Heart right ventricle (tissue), 16 donors: ENCODE results near the gene KCNMB2. TPM values are rescaled to one million over a fixed set of nuclear protein-coding genes. Genes with fewer than 3 reads are reported as not detected.

Experiments
- ATAC-seq, 8 donors: fragments of 200-7000 bp; cut with Tn5 transposase; one replicate each; pipeline ENCODE4 v1.9.1; 2020; ENCODE audit warnings: mild to moderate bottlenecking in 8 of 8, moderate library complexity in 8 of 8, moderate number of reproducible peaks in 1 of 8
- DNase-seq, 2 donors: peaks; one replicate each; pipeline ENCODE4 v3.0.0-alpha.2; 2020
- H3K27ac ChIP-seq, 10 donors: fragments of 200-600 bp; sonication (generic) in 2 of 10; one replicate each; pipeline versions ENCODE4 v1.5.0 to v1.8.0; 2020 to 2022; ENCODE audit warnings: mild to moderate bottlenecking in 3 of 10
- H3K27me3 ChIP-seq, 7 donors: fragments of 200-600 bp; one replicate each; pipeline ENCODE4 v1.8.0; 2021 to 2022; ENCODE audit warnings: mild to moderate bottlenecking in 2 of 7
- H3K36me3 ChIP-seq, 9 donors: fragments of 200-600 bp; sonication (generic) in 1 of 9; one replicate each; pipeline versions ENCODE4 v1.5.0 to v1.8.0; 2020 to 2022; ENCODE audit warnings: mild to moderate bottlenecking in 2 of 9
- H3K4me1 ChIP-seq, 9 donors: fragments of 200-600 bp; sonication (generic) in 1 of 9; one replicate each; pipeline versions ENCODE4 v1.5.0 to v1.8.0; 2020 to 2022; ENCODE audit warnings: mild to moderate bottlenecking in 4 of 9
- H3K4me3 ChIP-seq, 10 donors: fragments of 200-600 bp; sonication (generic) in 2 of 10; one replicate each; pipeline versions ENCODE4 v1.5.0 to v1.8.0; 2020 to 2022; ENCODE audit warnings: mild to moderate bottlenecking in 7 of 10, moderate library complexity in 2 of 10
- H3K9me3 ChIP-seq, 11 donors: fragments of 200-600 bp in 10 of 11; sonication (generic) in 2 of 11; one replicate each; pipeline versions ENCODE4 v1.5.0 to v1.8.0; 2013 to 2022; ENCODE audit warnings: mild to moderate bottlenecking in 2 of 11, control low read depth in 1 of 11, moderate library complexity in 1 of 11
- CTCF ChIP-seq, 9 donors: fragments of 200-600 bp; sonication (generic) in 2 of 9; IDR thresholded peaks; one replicate each; pipeline versions ENCODE4 v1.5.0 to v1.8.0; 2021 to 2022; ENCODE audit warnings: antibody characterized with exemption in 9 of 9, mild to moderate bottlenecking in 5 of 9, moderate library complexity in 1 of 9
- WGBS, 2 donors: extraction: QIAGEN DNeasy Blood & Tissue Kit; methylation state at CpG; one replicate each; pipeline ENCODE4 v1.1.7; 2013; ENCODE audit warnings: inconsistent platforms in 1 of 2; 5-methylcytosine and 5-hydroxymethylcytosine counted together
- intact Hi-C, 10 donors: fragments of 100-400 bp; cut with DNase I; formaldehyde crosslinking; loops; one replicate each; pipeline versions ENCODE4 v1.11.1 to v1.14.2; 2022
- polyA plus RNA-seq, 2 donors: library from polyadenylated mRNA; stranded (reverse); fragments of 200-250 nt; gene quantifications; one replicate each; pipeline ENCODE4 v1.2.3, GENCODE V29; 2013
- total RNA-seq, 10 donors: library from RNA; stranded (reverse); fragmentation: NEBNext Ultra II Directional in 3 of 10; extraction: Animal tissue kit (Norgen Biotek cat#: 25700) in 3 of 10; gene quantifications; one replicate each; pipeline versions ENCODE4 v1.2.1 to v1.2.4, GENCODE V29; 2021 to 2023
- donor health status: Arrhythmogenic right ventricular cardiomyopathy.
- donor health status: ischemic (EF 13 %, LVEDD 7.1; RV severe dilation, severe dysfunction).
- donor health status: healthy with polysubstance abuse.
- donor health status: DM: no; HTN: yes; CAD: no.
- donor health status: DM: no; HTN: no; CAD: no.
- donor health status: ischemic (EF 25% LVEDD 6.9; RV normal size, moderate dysfunction).
- donor health status: ischemic (EF 25% LVEDD 5.7; RV mildly dilated, moderate dysfunction).
- donor health status: healthy.
- donor health status: DM: yes; HTN: yes; CAD: no.
- donor health status: Ischemic cardiomyopathy.
- donor health status: ischemic (EF 35%, LVEDD 5.7; RV mildly dilated, moderate dysfunction).
- donor health status: nonischemic (EF 11% LVEDD 7.7; RV severe dilation, severe dysfunction).
- donor health status: DM: yes; HTN: yes; CAD: no.
- donor health status: PGD.
- donor health status: ischemic (EF 29% LVEDD 5.4; RV normal size, mild dysfunction).
- donor health status: nonischemic (EF 23%, LVEDD 6.1; RV moderate dilation, normal function).

The KCNMB2 gene
- total and polyA plus RNA-seq, 12 donors: 0.55 to 9.2 (median 3.6) TPM

- TF ChIP-seq CTCF (IDR thresholded peaks at IDR 0.05): no peak
- H3K4me3 ChIP-seq: peak overlapping the region in 8 of 10 donors; percentile 6 to 43 (median 22)
- H3K4me1 ChIP-seq: peaks cover 0 to 13% (median 2%) of the 10 kb centered on the region in 9 donors
- H3K27ac ChIP-seq: peak overlapping the region in 5 of 10 donors; percentile 30 to 66 (median 54)
- H3K9me3 ChIP-seq: peaks cover 0 to 11% (median 0%) of the 10 kb centered on the region in 11 donors
- no peaks in the 10 kb centered on the region for H3K27me3 ChIP-seq
- peak in 2 of 8 donors; percentile 56 to 68 for ATAC-seq
- WGBS, 2 donors: 23 to 34% methylated on average over 3 of the region's 3 CpGs
- H3K36me3 ChIP-seq: no peaks in the 10 kb centered on the region
- intact Hi-C loops: no loop called here
- DNase-seq: no peak
These were observed 82.0 kb downstream of the KCNMB2 start for GRCh38 chr3:178618197-178618596.

GRCh38 chr3:178618896-178619295 lies 82.7 kb downstream of the KCNMB2 start:
- intact Hi-C loops: no loop called here
- Histone ChIP-seq H3K4me1 (peaks cover 0 to 19% (median 6%) of the 10 kb centered on the region in 9 donors), H3K9me3 (peaks cover 0 to 4% (median 0%) of the 10 kb centered on the region in 11 donors), H3K27ac (peak overlapping the region in 4 of 10 donors; percentile 30 to 66 (median 58)), H3K4me3 (peak overlapping the region in 4 of 10 donors; percentile 17 to 43 (median 34)), H3K27me3 (no peaks in the 10 kb centered on the region), H3K36me3 (no peaks in the 10 kb centered on the region)
- no peak for TF ChIP-seq CTCF (IDR thresholded peaks at IDR 0.05)
- ATAC-seq: peak in 2 of 8 donors; percentile 26 to 37
- 50 to 67% methylated on average over 2 of the region's 2 CpGs for WGBS, 2 donors
- DNase-seq: no peak

DNA sequence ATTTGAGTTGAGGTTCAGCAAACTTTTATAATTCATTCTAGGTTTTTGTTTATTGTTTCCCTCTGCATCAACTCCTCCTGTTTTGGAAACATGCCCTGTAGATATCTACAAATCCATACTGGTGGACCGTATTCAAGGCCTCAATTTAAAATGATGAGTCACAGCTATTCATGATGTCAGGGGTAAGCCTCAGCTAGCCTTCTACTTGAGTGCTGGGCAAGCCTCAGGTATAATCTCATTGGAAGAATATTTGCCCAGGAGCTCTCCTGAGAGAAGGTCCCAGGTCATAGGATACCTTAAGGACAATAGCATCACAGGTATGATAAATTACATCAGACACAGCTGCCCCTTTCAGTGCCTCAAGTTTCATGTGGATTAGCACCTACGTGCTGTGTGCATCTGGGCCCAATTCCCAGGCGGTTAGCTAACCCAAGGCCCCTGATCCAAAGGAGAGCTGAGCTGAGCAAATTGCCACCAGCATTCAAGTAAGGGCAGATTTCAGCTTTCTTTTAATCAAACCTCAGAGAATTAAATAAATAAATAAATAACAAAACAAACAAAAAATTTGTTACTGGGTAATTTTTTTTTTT lies 87.5 kb downstream of the KCNMB2 start:
- TF ChIP-seq CTCF (IDR thresholded peaks at IDR 0.05): no peak
- Histone ChIP-seq H3K27me3 (no peaks in the 10 kb centered on the region), H3K4me3 (no peak overlapping the region), H3K36me3 (no peaks in the 10 kb centered on the region), H3K9me3 (no peaks in the 10 kb centered on the region), H3K4me1 (peaks cover 0 to 12% (median 4%) of the 10 kb centered on the region in 9 donors), H3K27ac (peak overlapping the region in 2 of 10 donors; percentile 15 to 16)
- intact Hi-C loops: no loop called here
- ATAC-seq (peak in 5 of 8 donors; percentile 61 to 88 (median 68)), DNase-seq (no peak)
- 45 to 56% methylated on average over 3 of the region's 3 CpGs for WGBS, 2 donors

GRCh38 chr3:178624276-178624675 lies 88.0 kb downstream of the KCNMB2 start:
- peaks cover 0 to 8% (median 4%) of the 10 kb centered on the region in 9 donors for H3K4me1 ChIP-seq
- DNase-seq (no peak), ATAC-seq (no peak)
- no peak overlapping the region for H3K4me3 ChIP-seq
- H3K27me3 ChIP-seq: no peaks in the 10 kb centered on the region
- no peaks in the 10 kb centered on the region for H3K9me3 ChIP-seq
- intact Hi-C loops: no loop called here
- peak overlapping the region in 1 of 10 donors; percentile 15 for H3K27ac ChIP-seq
- no peaks in the 10 kb centered on the region for H3K36me3 ChIP-seq
- no peak for TF ChIP-seq CTCF (IDR thresholded peaks at IDR 0.05)
